Measurements from ENCODE around the gene NUP93.

NUP93 gene

GRCh38 chr16:56743840-56744239 is 13.9 kb downstream of the NUP93 start:
- no peak for DNase-seq (ENCODE audit: low read depth)

GRCh38 chr16:56744996-56745640 is 15.2 kb downstream of the NUP93 start:
- no peak for DNase-seq (ENCODE audit: low read depth)

GRCh38 chr16:56747486-56748045 is 17.6 kb downstream of the NUP93 start:
- DNase-seq (ENCODE audit: low read depth) = no peak

- DNase-seq (ENCODE audit: low read depth) = no peak
Measured at GRCh38 chr16:56748191-56748590, 18.3 kb downstream of the NUP93 start.

GRCh38 chr16:56748826-56749225 is 18.9 kb downstream of the NUP93 start:
- DNase-seq (ENCODE audit: low read depth) = no peak

- DNase-seq (ENCODE audit: low read depth) = no peak
Measured at GRCh38 chr16:56749672-56750491, 20.0 kb downstream of the NUP93 start.

GRCh38 chr16:56753410-56753809 is 23.5 kb downstream of the NUP93 start:
- DNase-seq (ENCODE audit: low read depth) = no peak

- no peak for DNase-seq (ENCODE audit: low read depth)
Measured at GRCh38 chr16:56755038-56755437, 25.1 kb downstream of the NUP93 start.

GRCh38 chr16:56758432-56758831 is 28.5 kb downstream of the NUP93 start:
- DNase-seq (ENCODE audit: low read depth) = no peak

- DNase-seq (ENCODE audit: low read depth) = no peak
Measured at GRCh38 chr16:56758930-56759329, 29.0 kb downstream of the NUP93 start.

GRCh38 chr16:56763291-56763916 is 33.5 kb downstream of the NUP93 start:
- no peak for DNase-seq (ENCODE audit: low read depth)

- no peak for DNase-seq (ENCODE audit: low read depth)
Measured at GRCh38 chr16:56764835-56765234, 34.9 kb downstream of the NUP93 start.

GRCh38 chr16:56765949-56766348 is 36.0 kb downstream of the NUP93 start:
- no peak for DNase-seq (ENCODE audit: low read depth)

GRCh38 chr16:56767024-56767423 is 37.1 kb downstream of the NUP93 start:
- DNase-seq (ENCODE audit: low read depth) = no peak

GRCh38 chr16:56769677-56770076 is 39.7 kb downstream of the NUP93 start:
- DNase-seq (ENCODE audit: low read depth) = no peak

GRCh38 chr16:56771558-56772279 is 41.8 kb downstream of the NUP93 start:
- no peak for DNase-seq (ENCODE audit: low read depth)

GRCh38 chr16:56773532-56773931 is 43.6 kb downstream of the NUP93 start:
- DNase-seq (ENCODE audit: low read depth) = no peak

GRCh38 chr16:56774016-56774680 is 44.2 kb downstream of the NUP93 start:
- no peak for DNase-seq (ENCODE audit: low read depth)

GRCh38 chr16:56775162-56775561 is 45.2 kb downstream of the NUP93 start:
- no peak for DNase-seq (ENCODE audit: low read depth)

- no peak for DNase-seq (ENCODE audit: low read depth)
Measured at GRCh38 chr16:56776562-56776961, 46.6 kb downstream of the NUP93 start.

GRCh38 chr16:56777001-56777400 is 47.1 kb downstream of the NUP93 start:
- DNase-seq (ENCODE audit: low read depth) = no peak

GRCh38 chr16:56777482-56777881 is 47.6 kb downstream of the NUP93 start:
- no peak for DNase-seq (ENCODE audit: low read depth)

Data from activated T-cell treated with anti-CD3 and anti-CD28 coated beads for 1 hour (primary cell).